ENCODE measurements around the gene EXOC3L2. TPM values are rescaled to one million over a fixed set of nuclear protein-coding genes. Genes with fewer than 3 reads are reported as not detected.

The EXOC3L2 gene
- total and polyA plus RNA-seq, 10 of the 15 experiments (the other 5 are each of a cell fraction or from before 2014, with no cell fraction given) = not detected

DNA sequence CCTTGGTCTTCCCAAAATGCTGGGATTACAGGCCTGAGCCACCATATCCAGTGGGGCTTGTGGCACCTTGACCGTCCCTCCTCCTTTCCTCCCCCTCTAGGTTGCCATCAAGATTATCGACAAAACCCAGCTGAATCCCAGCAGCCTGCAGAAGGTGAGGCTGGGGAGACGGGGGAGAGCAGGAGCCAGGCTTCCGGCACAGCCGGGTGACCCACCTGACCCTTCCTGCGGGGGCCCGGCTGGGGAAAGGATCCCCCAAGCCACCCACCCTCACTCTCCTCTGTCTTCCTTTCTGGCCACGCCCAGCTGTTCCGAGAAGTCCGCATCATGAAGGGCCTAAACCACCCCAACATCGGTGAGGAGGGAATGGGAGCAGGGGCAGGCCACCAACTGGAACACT, 17.8 kb upstream of the EXOC3L2 start (continued):
- TF ChIP-seq BCL3 (IDR thresholded peaks at IDR 0.05; ENCODE audit: borderline replicate concordance, insufficient read depth, low read depth, low read length, poor library complexity, severe bottlenecking) = no peak
- TF ChIP-seq KLF5 (IDR thresholded peaks at IDR 0.05; ENCODE audit: partially characterized antibody) = no peak
- no peak for TF ChIP-seq ZBTB40 (IDR thresholded peaks at IDR 0.05; ENCODE audit: borderline replicate concordance)
- no peak for TF ChIP-seq MEF2B (IDR thresholded peaks at IDR 0.05; ENCODE audit: partially characterized antibody, poor library complexity, severe bottlenecking)
- TF ChIP-seq STAT1 (conservative IDR thresholded peaks at IDR 0.05) = no peak
- TF ChIP-seq, protein P1, sequence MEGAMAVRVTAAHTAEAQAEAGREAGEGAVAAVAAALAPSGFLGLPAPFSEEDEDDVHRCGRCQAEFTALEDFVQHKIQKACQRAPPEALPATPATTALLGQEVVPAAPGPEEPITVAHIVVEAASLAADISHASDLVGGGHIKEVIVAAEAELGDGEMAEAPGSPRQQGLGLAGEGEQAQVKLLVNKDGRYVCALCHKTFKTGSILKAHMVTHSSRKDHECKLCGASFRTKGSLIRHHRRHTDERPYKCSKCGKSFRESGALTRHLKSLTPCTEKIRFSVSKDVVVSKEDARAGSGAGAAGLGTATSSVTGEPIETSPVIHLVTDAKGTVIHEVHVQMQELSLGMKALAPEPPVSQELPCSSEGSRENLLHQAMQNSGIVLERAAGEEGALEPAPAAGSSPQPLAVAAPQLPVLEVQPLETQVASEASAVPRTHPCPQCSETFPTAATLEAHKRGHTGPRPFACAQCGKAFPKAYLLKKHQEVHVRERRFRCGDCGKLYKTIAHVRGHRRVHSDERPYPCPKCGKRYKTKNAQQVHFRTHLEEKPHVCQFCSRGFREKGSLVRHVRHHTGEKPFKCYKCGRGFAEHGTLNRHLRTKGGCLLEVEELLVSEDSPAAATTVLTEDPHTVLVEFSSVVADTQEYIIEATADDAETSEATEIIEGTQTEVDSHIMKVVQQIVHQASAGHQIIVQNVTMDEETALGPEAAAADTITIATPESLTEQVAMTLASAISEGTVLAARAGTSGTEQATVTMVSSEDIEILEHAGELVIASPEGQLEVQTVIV (IDR thresholded peaks at IDR 0.05; ENCODE audit: borderline replicate concordance, partially characterized antibody) = no peak
- no peak for TF ChIP-seq HDAC2 (IDR thresholded peaks at IDR 0.05)
- no peak for TF ChIP-seq NRF1 (conservative IDR thresholded peaks at IDR 0.05; ENCODE audit: low read depth, low read length)
- TF ChIP-seq ZNF622 (IDR thresholded peaks at IDR 0.05) = no peak
- no peak for TF ChIP-seq FOXM1 (IDR thresholded peaks at IDR 0.05; ENCODE audit: low read depth, low read length)
- TF ChIP-seq FOXK2 (IDR thresholded peaks at IDR 0.05) = no peak

All from GM12878 (cell line).